ENCODE data around the gene STXBP2. TPM values are rescaled to one million over a fixed set of nuclear protein-coding genes. Genes with fewer than 3 reads are reported as not detected.

STXBP2 gene
- total RNA-seq, 1 experiment from 2014 or later = 92.5 TPM

- Histone ChIP-seq H4K20me1 (ENCODE audit: control insufficient read depth, insufficient read depth, insufficient read length) (no peaks in the 10 kb centered on the region), H3K14ac (ENCODE audit: insufficient read depth, low read length) (no peak overlapping the region), H2BK12ac (ENCODE audit: insufficient read length, low read depth, low read length) (no peak overlapping the region), H2AFZ (ENCODE audit: low read length) (no peak overlapping the region), H4K8ac (replicated peaks; ENCODE audit: insufficient read length, low read depth, low read length) (no peak overlapping the region), H3K4me2 (ENCODE audit: insufficient read depth, insufficient read length, low read length) (peak overlapping the region; percentile 57), H3K23ac (ENCODE audit: insufficient read length, low read depth, low read length) (no peak overlapping the region), H2BK15ac (ENCODE audit: low read depth, low read length) (no peak overlapping the region), H4K5ac (ENCODE audit: insufficient read length, low read depth, low read length) (no peak overlapping the region), H3K56ac (ENCODE audit: insufficient read length, low read depth, low read length) (no peak overlapping the region), H2BK20ac (ENCODE audit: low read depth, low read length, poor library complexity, severe bottlenecking) (no peak overlapping the region), H2BK120ac (ENCODE audit: low read depth, low read length, poor library complexity, severe bottlenecking) (no peak overlapping the region), H2AK5ac (ENCODE audit: insufficient read length, low read length) (no peak overlapping the region), H3K79me1 (ENCODE audit: insufficient read depth, low read depth, low read length, poor library complexity, severe bottlenecking) (no peaks in the 10 kb centered on the region), H3T11ph (ENCODE audit: low read length) (no peak overlapping the region), H3K4ac (ENCODE audit: low read depth, low read length) (no peak overlapping the region), H3K27ac (ENCODE audit: insufficient read length, low read depth, low read length) (no peak overlapping the region), H3K9me3 (ENCODE audit: control insufficient read depth, low read depth, low read length) (no peaks in the 10 kb centered on the region), H3K18ac (ENCODE audit: insufficient read length, low read depth, low read length) (peak overlapping the region; percentile 10), H3K4me1 (ENCODE audit: insufficient read depth, low read length) (no peaks in the 10 kb centered on the region), H3K27me3 (ENCODE audit: insufficient read depth, low read length) (peaks cover 2% of the 10 kb centered on the region; the same call in 1 of the 2 replicates), H4K91ac (ENCODE audit: insufficient read length, low read depth, low read length) (no peak overlapping the region), H3K23me2 (ENCODE audit: insufficient read length, low read depth, low read length, poor library complexity, severe bottlenecking) (peaks cover 6% of the 10 kb centered on the region), H3K9ac (ENCODE audit: extremely low read depth, insufficient read length, low read length) (no peak overlapping the region), H2BK5ac (ENCODE audit: insufficient read length, low read length) (no peak overlapping the region), H3K79me2 (ENCODE audit: insufficient read depth, low read length) (no peaks in the 10 kb centered on the region)
- no CpG with 5 or more reads among the region's 43 CpGs for WGBS (ENCODE audit: extremely low coverage, insufficient read length, low lambda C conversion rate)
- Mint-ChIP-seq H3K4me1 (peaks cover 0 to 12% of the 10 kb centered on the region in 2 experiments; a peak in 3 of 4 replicates), H3K36me3 (ENCODE audit: insufficient read depth in 1 of 3, low read depth in 3 of 3) (no peaks in the 10 kb centered on the region; a peak in 1 of 7 replicates), H3K4me3 (peak overlapping the region; percentile 77 to 93), H3K9me3 (peaks cover 0 to 7% of the 10 kb centered on the region in 2 experiments; a peak in 2 of 5 replicates), H3K27ac (no peak overlapping the region), H3K27me3 (ENCODE audit: low read depth) (peaks cover 90% of the 10 kb centered on the region)
- no peak for TF ChIP-seq CTCF (conservative IDR thresholded peaks at IDR 0.05)
- DNase-seq = no peak
Measured at GRCh38 chr19:7670150-7670783, 33.4 kb downstream of the STXBP2 start.
